ENCODE data around the gene ADAM30. TPM values are rescaled to one million over a fixed set of nuclear protein-coding genes. Genes with fewer than 3 reads are reported as not detected.
A peak's percentile ranks its signal among the peaks of the same experiment; 100 is the strongest.
"Not testable (repeated sequence)": the region's sequence is repeated elsewhere in the genome, so short reads cannot be mapped to it uniquely, and the experiment has no call there.

Gene ADAM30
- total RNA-seq, 1 donor from 2014 or later: not detected

GRCh38 chr1:119882132-119883049 is 13.9 kb downstream of the ADAM30 start:
- peak; percentile 82 for ATAC-seq
- DNase-seq (ENCODE audit: low spot score): no peak
- intact Hi-C loops (cut with DNase I): no loop called here

- intact Hi-C loops (cut with DNase I): no loop called here
- ATAC-seq (no peak), DNase-seq (ENCODE audit: low spot score) (no peak)
Observed at GRCh38 chr1:119879510-119880434, 16.5 kb downstream of the ADAM30 start.

- DNase-seq (ENCODE audit: low spot score): no peak
- no peak for ATAC-seq
- intact Hi-C loops (cut with DNase I): no loop called here
Observed at GRCh38 chr1:119878171-119878570, 18.1 kb downstream of the ADAM30 start.

GRCh38 chr1:119874186-119874585 is 22.1 kb downstream of the ADAM30 start:
- intact Hi-C loops (cut with DNase I): no loop called here
- ATAC-seq: no peak
- no peak for DNase-seq (ENCODE audit: low spot score)

GRCh38 chr1:119873135-119874015 is 22.9 kb downstream of the ADAM30 start:
- intact Hi-C loops (cut with DNase I): no loop called here
- ATAC-seq: peak; percentile 93
- no peak for DNase-seq (ENCODE audit: low spot score)

- DNase-seq (ENCODE audit: low spot score) (no peak), ATAC-seq (no peak)
- intact Hi-C loops (cut with DNase I): no loop called here
Observed at GRCh38 chr1:119871881-119872280, 24.4 kb downstream of the ADAM30 start.

GRCh38 chr1:119870917-119871596 is 25.3 kb downstream of the ADAM30 start:
- peak; percentile 90 for ATAC-seq
- peak; percentile 91 for DNase-seq (ENCODE audit: low spot score)
- intact Hi-C loops (cut with DNase I): no loop called here

GRCh38 chr1:119869995-119870394 is 26.3 kb downstream of the ADAM30 start:
- ATAC-seq (no peak), DNase-seq (ENCODE audit: low spot score) (no peak)
- intact Hi-C loops (cut with DNase I): no loop called here

- intact Hi-C loops (cut with DNase I): no loop called here
- no peak for DNase-seq (ENCODE audit: low spot score)
- no peak for ATAC-seq
Observed at GRCh38 chr1:119868176-119868575, 28.1 kb downstream of the ADAM30 start.

- DNase-seq (ENCODE audit: low spot score) (no peak), ATAC-seq (no peak)
- intact Hi-C loops (cut with DNase I): no loop called here
Observed at GRCh38 chr1:119866451-119866850, 29.9 kb downstream of the ADAM30 start.

- DNase-seq (ENCODE audit: low spot score) (no peak), ATAC-seq (no peak)
- intact Hi-C loops (cut with DNase I): no loop called here
Observed at GRCh38 chr1:119865627-119866026, 30.7 kb downstream of the ADAM30 start.

- intact Hi-C loops (cut with DNase I): no loop called here
- DNase-seq (ENCODE audit: low spot score): no peak
- no peak for ATAC-seq
Observed at GRCh38 chr1:119862276-119862675, 34.0 kb downstream of the ADAM30 start.

- DNase-seq (ENCODE audit: low spot score): no peak
- intact Hi-C loops (cut with DNase I): no loop called here
- ATAC-seq: no peak
Observed at GRCh38 chr1:119861547-119861946, 34.8 kb downstream of the ADAM30 start.

- ATAC-seq: no peak
Observed at GRCh38 chr1:119859647-119860046, 36.7 kb downstream of the ADAM30 start.

GRCh38 chr1:119858556-119859214 is 37.6 kb downstream of the ADAM30 start:
- intact Hi-C loops (cut with DNase I); ATAC-seq; DNase-seq (ENCODE audit: low spot score): not testable (repeated sequence)

More at GRCh38 chr1:119859647-119860046, 36.7 kb downstream of the ADAM30 start:
- no peak for DNase-seq (ENCODE audit: low spot score)
- intact Hi-C loops (cut with DNase I): no loop called here

GRCh38 chr1:119858126-119858525 is 38.2 kb downstream of the ADAM30 start:
- ATAC-seq (no peak), DNase-seq (ENCODE audit: low spot score) (no peak)
- intact Hi-C loops (cut with DNase I): no loop called here

GRCh38 chr1:119853155-119853554 is 43.2 kb downstream of the ADAM30 start:
- no peak for ATAC-seq
- intact Hi-C loops (cut with DNase I): no loop called here

GRCh38 chr1:119844206-119844605 is 52.1 kb downstream of the ADAM30 start:
- DNase-seq (ENCODE audit: low spot score); intact Hi-C loops (cut with DNase I); ATAC-seq: not testable (repeated sequence)

More at GRCh38 chr1:119853155-119853554, 43.2 kb downstream of the ADAM30 start:
- no peak for DNase-seq (ENCODE audit: low spot score)
